ENCODE data around the gene VAV2.

The VAV2 gene

GRCh38 chr9:133843751-133844397, 148.2 kb downstream of the VAV2 start:
- H3K4me3 ChIP-seq (ENCODE audit: low read depth, low read length), result no peak overlapping the region

GRCh38 chr9:133843250-133843649, 148.9 kb downstream of the VAV2 start:
- H3K4me3 ChIP-seq (ENCODE audit: low read depth, low read length), result no peak overlapping the region

GRCh38 chr9:133842721-133843227, 149.3 kb downstream of the VAV2 start:
- no peak overlapping the region for H3K4me3 ChIP-seq (ENCODE audit: low read depth, low read length)

DNA sequence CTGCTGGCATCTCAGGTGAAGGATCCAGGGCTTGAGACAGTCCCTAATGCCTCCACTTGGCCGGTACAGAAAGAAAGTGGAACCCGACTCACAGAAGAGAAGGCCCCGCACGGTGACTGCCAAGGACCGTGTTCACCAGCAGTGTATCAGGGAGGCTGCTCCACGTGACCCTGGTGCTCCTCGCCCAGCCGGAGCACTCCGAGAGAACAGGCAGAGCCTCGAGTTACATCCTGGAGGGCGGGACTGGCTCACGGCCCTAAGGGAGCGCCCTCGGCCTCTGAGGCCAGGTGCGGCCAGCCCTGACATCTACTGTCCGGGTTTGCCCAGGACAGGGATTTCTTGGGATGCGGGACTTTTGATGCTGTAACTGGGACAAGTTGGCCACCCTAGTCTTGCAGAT, 149.9 kb downstream of the VAV2 start:
- H3K4me3 ChIP-seq (ENCODE audit: low read depth, low read length), result no peak overlapping the region

GRCh38 chr9:133841167-133841812, 150.8 kb downstream of the VAV2 start:
- H3K4me3 ChIP-seq (ENCODE audit: low read depth, low read length), result no peak overlapping the region

GRCh38 chr9:133839822-133840329, 152.2 kb downstream of the VAV2 start:
- no peak overlapping the region for H3K4me3 ChIP-seq (ENCODE audit: low read depth, low read length)

- no peak overlapping the region for H3K4me3 ChIP-seq (ENCODE audit: low read depth, low read length)
Observed at GRCh38 chr9:133838859-133839507, 153.1 kb downstream of the VAV2 start.

GRCh38 chr9:133837627-133838597, 154.2 kb downstream of the VAV2 start:
- no peak overlapping the region for H3K4me3 ChIP-seq (ENCODE audit: low read depth, low read length)

DNA sequence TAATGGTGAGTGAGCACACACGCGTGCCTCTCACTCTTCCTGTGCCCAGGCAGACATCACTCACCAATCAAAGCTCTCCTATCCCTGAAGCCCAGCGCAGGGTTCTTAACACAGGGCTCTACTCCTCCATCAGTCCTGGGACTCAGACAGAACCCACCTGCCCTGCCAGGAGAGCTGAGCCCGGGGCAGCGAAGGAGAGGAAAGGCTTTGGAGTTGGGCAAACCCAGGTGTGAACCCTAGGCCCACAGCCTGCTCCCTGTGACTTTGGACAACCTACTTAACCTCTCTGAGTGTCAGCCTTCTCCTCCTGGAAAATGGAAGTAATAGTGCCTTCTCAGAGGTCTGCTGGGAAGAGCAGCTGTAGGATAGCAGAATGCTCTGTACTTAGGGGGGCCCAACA, 155.3 kb downstream of the VAV2 start:
- H3K4me3 ChIP-seq (ENCODE audit: low read depth, low read length), result no peak overlapping the region

DNA sequence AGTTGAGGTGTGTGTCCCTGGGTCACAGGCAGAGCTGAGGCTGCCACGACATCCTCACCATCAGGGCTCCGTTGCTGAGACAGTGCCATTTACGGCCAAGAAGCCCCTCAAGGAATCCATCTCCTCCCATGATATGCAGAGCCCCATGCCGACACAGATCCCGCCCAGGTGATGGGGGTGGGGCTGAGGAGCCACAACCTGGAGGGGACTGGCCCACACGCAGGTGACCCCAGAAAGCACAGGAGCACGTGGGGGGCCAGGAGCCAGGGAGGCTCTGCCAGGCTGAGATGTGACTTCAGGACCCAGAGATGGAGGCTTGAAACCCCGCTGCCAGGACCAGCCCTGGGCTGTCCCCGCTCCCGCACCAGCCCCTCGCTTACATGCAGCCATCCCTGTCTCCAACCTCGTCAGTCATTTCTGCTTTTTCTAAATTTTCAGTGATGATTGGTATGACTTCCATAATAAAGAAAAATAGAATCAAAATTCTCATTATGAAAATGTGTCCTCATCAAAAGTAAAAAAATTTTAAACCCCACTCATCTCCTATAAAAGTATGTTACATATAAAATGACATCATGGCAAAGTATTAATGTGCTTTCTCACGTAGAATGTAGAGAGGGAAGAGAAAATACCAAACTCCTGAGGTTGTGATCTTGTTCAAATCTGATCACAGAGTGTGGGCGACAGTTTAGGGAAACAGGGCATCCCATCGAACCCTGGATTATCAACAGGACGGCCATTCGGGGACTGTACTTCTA, 155.9 kb downstream of the VAV2 start:
- no peak overlapping the region for H3K4me3 ChIP-seq (ENCODE audit: low read depth, low read length)

DNA sequence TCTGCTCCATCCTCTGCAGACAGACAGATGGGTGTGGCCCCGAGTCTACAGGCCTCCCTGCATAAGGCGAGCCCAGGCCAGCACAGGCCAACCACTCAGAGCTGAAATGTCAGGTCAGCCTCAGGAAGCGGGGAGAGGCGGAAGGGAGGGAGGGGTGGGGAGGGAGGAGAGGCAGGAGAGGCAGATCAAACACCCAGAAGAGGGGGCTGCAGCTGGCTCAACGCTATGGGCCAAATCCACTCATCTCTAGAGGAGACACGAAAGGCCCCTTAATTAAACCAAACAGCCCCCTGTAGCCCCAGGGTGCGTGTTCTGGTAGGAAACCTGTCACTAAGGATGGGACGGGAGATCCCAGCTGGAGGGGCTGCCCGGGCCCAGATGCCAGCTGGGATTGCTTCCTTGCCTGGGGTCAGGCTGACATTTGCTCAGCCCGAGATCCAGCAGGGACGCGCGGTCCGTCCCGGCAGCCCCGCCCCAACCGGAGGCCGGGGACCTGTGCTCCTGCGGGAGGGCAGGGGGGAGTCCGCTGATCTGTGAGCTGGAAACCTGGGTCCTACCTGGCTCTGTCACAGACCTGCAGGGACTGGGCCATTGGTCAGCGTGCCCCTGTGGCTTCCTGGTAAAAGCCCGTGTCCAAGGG, 156.7 kb downstream of the VAV2 start:
- H3K4me3 ChIP-seq (ENCODE audit: low read depth, low read length), result no peak overlapping the region

- no peak overlapping the region for H3K4me3 ChIP-seq (ENCODE audit: low read depth, low read length)
Observed at GRCh38 chr9:133834080-133834976, 157.8 kb downstream of the VAV2 start.

GRCh38 chr9:133833388-133834025, 158.6 kb downstream of the VAV2 start:
- H3K4me3 ChIP-seq (ENCODE audit: low read depth, low read length), result no peak overlapping the region

- no peak overlapping the region for H3K4me3 ChIP-seq (ENCODE audit: low read depth, low read length)
Observed at GRCh38 chr9:133832877-133833276, 159.2 kb downstream of the VAV2 start.

DNA sequence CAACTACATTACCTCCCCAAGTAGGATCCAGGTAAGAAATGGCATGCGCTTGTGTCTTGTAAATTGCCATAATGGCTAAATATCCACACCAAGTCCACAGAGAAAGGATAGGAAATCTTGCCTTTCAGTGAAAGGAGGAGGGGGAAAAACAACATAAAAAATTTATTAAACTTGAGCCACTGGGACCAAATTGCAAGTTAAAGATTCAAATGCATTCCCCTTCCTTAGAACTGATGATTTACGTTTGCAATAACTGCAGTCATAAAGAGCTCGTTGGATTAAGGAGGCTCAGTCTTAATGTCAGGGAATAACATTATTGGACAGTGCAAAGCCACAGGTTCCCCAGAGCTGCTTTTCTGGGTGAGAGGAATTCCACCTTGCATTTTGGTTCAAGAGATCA, 161.4 kb downstream of the VAV2 start:
- no peak overlapping the region for H3K4me3 ChIP-seq (ENCODE audit: low read depth, low read length)

DNA sequence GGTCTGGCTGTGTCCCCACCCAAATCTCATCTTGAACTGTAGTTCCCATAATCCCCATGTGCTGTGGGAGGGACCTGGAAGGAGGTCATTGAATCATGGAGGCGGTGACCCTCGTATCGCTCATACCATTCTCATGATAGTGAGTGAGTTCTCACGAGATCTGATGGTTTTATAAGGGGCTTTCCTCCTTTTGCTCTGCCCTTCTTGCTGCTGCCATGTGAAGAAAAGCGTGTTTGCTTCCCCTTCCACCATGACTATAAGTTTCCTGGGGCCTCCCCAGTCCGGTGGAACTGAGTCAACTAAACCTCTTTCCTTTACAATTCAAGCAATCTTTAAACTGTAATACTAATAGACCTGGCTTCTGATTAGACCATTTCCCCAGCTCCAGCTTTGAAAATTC, 161.8 kb downstream of the VAV2 start:
- no peak overlapping the region for H3K4me3 ChIP-seq (ENCODE audit: low read depth, low read length)

GRCh38 chr9:133828338-133828997, 163.7 kb downstream of the VAV2 start:
- no peak overlapping the region for H3K4me3 ChIP-seq (ENCODE audit: low read depth, low read length)
